ENCODE data around the gene P2RX1.

Gene P2RX1

GRCh38 chr17:3923466-3924190 lies 7.4 kb upstream of the P2RX1 start:
- DNase-seq, result no peak

GRCh38 chr17:3922765-3923164 lies 6.5 kb upstream of the P2RX1 start:
- no peak for DNase-seq

GRCh38 chr17:3921502-3922319 lies 5.4 kb upstream of the P2RX1 start:
- DNase-seq, result no peak

GRCh38 chr17:3921006-3921405 lies 4.7 kb upstream of the P2RX1 start:
- no peak for DNase-seq

- no peak for DNase-seq
Observed at GRCh38 chr17:3919123-3919624, 2.9 kb upstream of the P2RX1 start.

- DNase-seq, result no peak
Observed at GRCh38 chr17:3918372-3919122, 2.3 kb upstream of the P2RX1 start.

- DNase-seq, result no peak
Observed at GRCh38 chr17:3917391-3917931, 1.2 kb upstream of the P2RX1 start.

GRCh38 chr17:3916825-3917224 lies 560 bp upstream of the P2RX1 start:
- no peak for DNase-seq

GRCh38 chr17:3915581-3915994 lies 677 bp downstream of the P2RX1 start:
- no peak for DNase-seq

- DNase-seq, result no peak
Observed at GRCh38 chr17:3914312-3914670, 2.0 kb downstream of the P2RX1 start.

- no peak for DNase-seq
Observed at GRCh38 chr17:3913531-3914311, 2.5 kb downstream of the P2RX1 start.

GRCh38 chr17:3912827-3913226 lies 3.4 kb downstream of the P2RX1 start:
- no peak for DNase-seq

- no peak for DNase-seq
Observed at GRCh38 chr17:3911271-3912053, 4.8 kb downstream of the P2RX1 start.

- no peak for DNase-seq
Observed at GRCh38 chr17:3910420-3911270, 5.6 kb downstream of the P2RX1 start.

GRCh38 chr17:3909257-3909656 lies 7.0 kb downstream of the P2RX1 start:
- DNase-seq, result no peak

GRCh38 chr17:3907483-3908216 lies 8.6 kb downstream of the P2RX1 start:
- DNase-seq, result no peak

GRCh38 chr17:3906881-3907280 lies 9.4 kb downstream of the P2RX1 start:
- DNase-seq, result no peak

GRCh38 chr17:3905017-3905520 lies 11.2 kb downstream of the P2RX1 start:
- DNase-seq, result no peak

- no peak for DNase-seq
Observed at GRCh38 chr17:3904501-3904900, 11.8 kb downstream of the P2RX1 start.

GRCh38 chr17:3903881-3904290 lies 12.4 kb downstream of the P2RX1 start:
- no peak for DNase-seq
